Fibroblast of the conjunctiva (primary cell): Measurements from ENCODE around the gene DUSP22.

ENCODE experiments used
- DNase-seq: peaks from one replicate; pipeline ENCODE4 v3.0.0-alpha.2; 2010; ENCODE audit warnings: low read depth

The DUSP22 gene

DNA sequence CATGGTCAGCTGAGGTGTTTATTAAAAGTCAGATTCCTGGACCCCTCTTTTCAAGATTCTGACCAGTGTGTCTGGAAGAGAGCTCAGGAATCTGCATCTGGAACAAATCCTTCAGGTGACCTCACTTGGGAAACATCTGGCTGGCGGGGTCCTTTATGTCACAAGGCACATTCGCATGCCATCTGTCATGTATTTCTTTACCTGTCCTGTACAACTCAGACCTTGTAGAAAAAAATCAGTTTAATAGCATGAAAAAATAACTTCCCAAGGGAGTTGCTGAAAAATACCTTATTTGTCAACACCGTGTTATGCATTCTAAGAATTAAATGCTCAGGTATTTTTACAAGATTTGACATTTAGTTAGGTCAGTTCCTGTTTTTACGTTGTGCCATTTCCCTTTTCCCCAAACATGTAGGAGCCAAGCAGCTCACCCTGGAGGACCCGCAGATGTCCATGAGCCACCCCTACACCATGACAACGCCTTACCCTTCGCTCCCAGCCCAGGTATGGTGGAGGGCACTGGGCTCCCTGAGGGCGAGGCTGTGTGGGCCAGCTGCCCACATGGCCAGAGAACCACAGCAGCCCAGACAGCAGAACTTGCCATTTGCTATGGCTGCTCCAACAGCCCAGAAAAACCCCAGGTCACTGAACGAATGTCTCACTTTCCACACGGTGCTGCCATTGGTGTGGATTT, 103.3 kb downstream of the DUSP22 start:
- no peak for DNase-seq

DNA sequence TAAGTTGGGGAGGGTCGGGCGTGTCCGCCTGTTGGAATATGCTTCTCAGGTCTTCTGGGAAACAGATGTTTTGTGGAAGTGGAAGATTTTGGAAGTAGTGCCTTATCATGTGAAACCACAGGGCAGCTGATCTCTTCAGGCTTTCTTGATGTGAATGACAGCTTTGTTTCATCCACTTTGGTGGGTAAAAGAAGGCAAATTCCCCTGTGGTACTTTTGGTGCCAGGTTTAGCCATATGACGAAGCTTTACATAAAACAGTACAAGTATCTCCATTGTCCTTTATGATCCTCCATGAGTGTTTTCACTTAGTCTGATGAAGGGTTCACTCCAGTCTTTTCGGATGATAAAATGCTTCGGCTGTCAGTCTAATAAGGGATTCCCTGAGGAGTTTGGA, 103.8 kb downstream of the DUSP22 start:
- DNase-seq, result no peak

GRCh38 chr6:397056-397455, 104.8 kb downstream of the DUSP22 start:
- DNase-seq, result no peak

- no peak for DNase-seq
Measured at GRCh38 chr6:397604-398003, 105.3 kb downstream of the DUSP22 start.

- no peak for DNase-seq
Measured at GRCh38 chr6:398065-398464, 105.8 kb downstream of the DUSP22 start.

GRCh38 chr6:398558-399078, 106.3 kb downstream of the DUSP22 start:
- DNase-seq, result no peak

DNA sequence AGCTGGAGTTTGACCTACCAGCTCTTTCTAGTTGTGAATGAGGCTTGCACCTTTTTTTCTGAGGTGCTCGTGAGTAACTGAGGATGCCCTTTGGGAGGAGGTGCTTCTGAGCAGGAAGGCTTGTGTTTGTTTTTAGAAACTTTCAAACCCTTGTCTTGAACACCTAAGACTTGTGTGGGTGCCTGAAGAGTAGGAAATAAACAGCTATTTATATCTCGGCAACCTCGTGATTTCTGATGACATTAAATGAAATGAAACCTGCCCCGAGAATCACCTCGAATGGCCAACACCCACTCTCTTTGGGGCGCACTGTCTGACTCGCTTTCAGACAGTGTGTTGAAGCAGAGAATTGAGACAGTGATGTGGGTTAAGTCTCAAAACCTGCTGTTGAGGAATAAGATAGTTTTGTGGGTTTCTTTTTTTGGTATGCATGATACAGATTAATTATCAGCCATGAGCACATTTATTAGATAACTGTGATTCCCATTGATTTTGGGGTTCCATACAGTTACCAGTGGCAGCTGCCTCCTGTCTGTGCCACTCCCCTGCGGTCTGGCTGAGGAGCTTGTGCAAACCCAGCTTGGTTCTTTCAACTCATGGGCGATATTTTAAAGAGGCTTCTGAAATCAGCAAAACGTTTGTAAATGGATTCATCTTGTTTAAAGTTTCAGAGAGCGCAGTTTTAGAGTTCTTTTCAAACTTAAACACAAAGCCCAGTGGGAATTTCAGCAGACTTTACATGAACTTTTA, 107.7 kb downstream of the DUSP22 start:
- DNase-seq, result no peak

DNA sequence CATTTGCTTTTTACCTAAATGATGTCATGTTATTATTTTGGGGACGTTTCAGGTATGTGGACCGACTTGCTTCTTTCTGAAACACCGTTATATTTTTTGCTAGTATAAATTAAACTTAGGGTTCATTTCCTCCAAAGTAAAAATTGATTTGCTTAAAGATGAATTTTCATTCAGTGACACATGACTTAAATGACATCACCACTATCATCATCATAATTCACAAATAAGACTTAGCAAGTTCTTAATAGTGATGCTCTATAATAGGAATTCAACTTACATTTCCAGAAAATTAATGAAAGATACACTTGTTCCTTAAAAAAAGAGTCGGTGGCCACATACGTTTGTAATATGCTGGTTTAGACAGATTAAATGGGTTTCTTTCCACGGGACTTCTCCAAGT, 108.5 kb downstream of the DUSP22 start:
- DNase-seq, result no peak
